Measurements from ENCODE around the gene TGM6.

The TGM6 gene

GRCh38 chr20:2429051-2429450 is 48.4 kb downstream of the TGM6 start:
- no peaks in the 10 kb centered on the region for H3K9me3 ChIP-seq (replicated peaks; ENCODE audit: low read length)
- peaks cover 5% of the 10 kb centered on the region for H3K27me3 ChIP-seq (ENCODE audit: control insufficient read depth, insufficient read depth, low read length)
- H3K9ac ChIP-seq (ENCODE audit: low read depth, low read length): no peak overlapping the region
- H3K4me2 ChIP-seq (ENCODE audit: low read length): no peak overlapping the region
- H3K4me1 ChIP-seq (ENCODE audit: control insufficient read depth, insufficient read depth, low read length): no peaks in the 10 kb centered on the region
- no peaks in the 10 kb centered on the region for H3K36me3 ChIP-seq (ENCODE audit: insufficient read depth, low read length)
- no peak overlapping the region for H3K4me3 ChIP-seq (ENCODE audit: low read length)

GRCh38 chr20:2430538-2430937 is 49.8 kb downstream of the TGM6 start:
- H3K4me3 ChIP-seq (ENCODE audit: low read length): no peak overlapping the region
- no peak overlapping the region for H3K4me2 ChIP-seq (ENCODE audit: low read length)
- H3K9me3 ChIP-seq (replicated peaks; ENCODE audit: low read length): no peaks in the 10 kb centered on the region
- H3K27me3 ChIP-seq (ENCODE audit: control insufficient read depth, insufficient read depth, low read length): peaks cover 5% of the 10 kb centered on the region
- H3K4me1 ChIP-seq (ENCODE audit: control insufficient read depth, insufficient read depth, low read length): no peaks in the 10 kb centered on the region
- no peak overlapping the region for H3K9ac ChIP-seq (ENCODE audit: low read depth, low read length)
- H3K36me3 ChIP-seq (ENCODE audit: insufficient read depth, low read length): no peaks in the 10 kb centered on the region

GRCh38 chr20:2431185-2431584 is 50.5 kb downstream of the TGM6 start:
- H3K36me3 ChIP-seq (ENCODE audit: insufficient read depth, low read length): no peaks in the 10 kb centered on the region
- H3K4me2 ChIP-seq (ENCODE audit: low read length): no peak overlapping the region
- no peaks in the 10 kb centered on the region for H3K9me3 ChIP-seq (replicated peaks; ENCODE audit: low read length)
- H3K9ac ChIP-seq (ENCODE audit: low read depth, low read length): no peak overlapping the region
- H3K27me3 ChIP-seq (ENCODE audit: control insufficient read depth, insufficient read depth, low read length): peaks cover 3% of the 10 kb centered on the region
- no peak overlapping the region for H3K4me3 ChIP-seq (ENCODE audit: low read length)
- no peaks in the 10 kb centered on the region for H3K4me1 ChIP-seq (ENCODE audit: control insufficient read depth, insufficient read depth, low read length)

- H3K4me2 ChIP-seq (ENCODE audit: low read length): no peak overlapping the region
- H3K36me3 ChIP-seq (ENCODE audit: insufficient read depth, low read length): no peaks in the 10 kb centered on the region
- no peak overlapping the region for H3K4me3 ChIP-seq (ENCODE audit: low read length)
- H3K27me3 ChIP-seq (ENCODE audit: control insufficient read depth, insufficient read depth, low read length): peaks cover 4% of the 10 kb centered on the region
- no peaks in the 10 kb centered on the region for H3K4me1 ChIP-seq (ENCODE audit: control insufficient read depth, insufficient read depth, low read length)
- H3K9ac ChIP-seq (ENCODE audit: low read depth, low read length): no peak overlapping the region
- H3K9me3 ChIP-seq (replicated peaks; ENCODE audit: low read length): no peaks in the 10 kb centered on the region
Measured at GRCh38 chr20:2446845-2447244, 66.1 kb downstream of the TGM6 start.

GRCh38 chr20:2449386-2449785 is 68.7 kb downstream of the TGM6 start:
- peaks cover 4% of the 10 kb centered on the region for H3K27me3 ChIP-seq (ENCODE audit: control insufficient read depth, insufficient read depth, low read length)
- H3K4me1 ChIP-seq (ENCODE audit: control insufficient read depth, insufficient read depth, low read length): no peaks in the 10 kb centered on the region
- no peaks in the 10 kb centered on the region for H3K9me3 ChIP-seq (replicated peaks; ENCODE audit: low read length)
- H3K4me2 ChIP-seq (ENCODE audit: low read length): no peak overlapping the region
- no peak overlapping the region for H3K9ac ChIP-seq (ENCODE audit: low read depth, low read length)
- H3K36me3 ChIP-seq (ENCODE audit: insufficient read depth, low read length): no peaks in the 10 kb centered on the region
- no peak overlapping the region for H3K4me3 ChIP-seq (ENCODE audit: low read length)

- Histone ChIP-seq H3K27me3 (ENCODE audit: control insufficient read depth, insufficient read depth, low read length) (peaks cover 4% of the 10 kb centered on the region), H3K9me3 (replicated peaks; ENCODE audit: low read length) (no peaks in the 10 kb centered on the region), H3K4me3 (ENCODE audit: low read length) (no peak overlapping the region), H3K4me1 (ENCODE audit: control insufficient read depth, insufficient read depth, low read length) (no peaks in the 10 kb centered on the region), H3K9ac (ENCODE audit: low read depth, low read length) (no peak overlapping the region), H3K4me2 (ENCODE audit: low read length) (no peak overlapping the region), H3K36me3 (ENCODE audit: insufficient read depth, low read length) (no peaks in the 10 kb centered on the region)
Measured at GRCh38 chr20:2451422-2451821, 70.7 kb downstream of the TGM6 start.

GRCh38 chr20:2451939-2452732 is 71.4 kb downstream of the TGM6 start:
- H3K9ac ChIP-seq (ENCODE audit: low read depth, low read length): no peak overlapping the region
- H3K27me3 ChIP-seq (ENCODE audit: control insufficient read depth, insufficient read depth, low read length): no peaks in the 10 kb centered on the region

GRCh38 chr20:2453792-2454191 is 73.1 kb downstream of the TGM6 start:
- H3K9me3 ChIP-seq (replicated peaks; ENCODE audit: low read length): no peaks in the 10 kb centered on the region
- no peak overlapping the region for H3K9ac ChIP-seq (ENCODE audit: low read depth, low read length)
- H3K4me1 ChIP-seq (ENCODE audit: control insufficient read depth, insufficient read depth, low read length): no peaks in the 10 kb centered on the region
- H3K27me3 ChIP-seq (ENCODE audit: control insufficient read depth, insufficient read depth, low read length): no peaks in the 10 kb centered on the region
- H3K4me2 ChIP-seq (ENCODE audit: low read length): no peak overlapping the region
- H3K4me3 ChIP-seq (ENCODE audit: low read length): no peak overlapping the region
- peaks cover 4% of the 10 kb centered on the region for H3K36me3 ChIP-seq (ENCODE audit: insufficient read depth, low read length)

More at GRCh38 chr20:2451939-2452732, 71.4 kb downstream of the TGM6 start:
- no peaks in the 10 kb centered on the region for H3K4me1 ChIP-seq (ENCODE audit: control insufficient read depth, insufficient read depth, low read length)
- no peaks in the 10 kb centered on the region for H3K36me3 ChIP-seq (ENCODE audit: insufficient read depth, low read length)
- no peak overlapping the region for H3K4me2 ChIP-seq (ENCODE audit: low read length)
- no peaks in the 10 kb centered on the region for H3K9me3 ChIP-seq (replicated peaks; ENCODE audit: low read length)
- no peak overlapping the region for H3K4me3 ChIP-seq (ENCODE audit: low read length)

GRCh38 chr20:2455771-2456497 is 75.2 kb downstream of the TGM6 start:
- Histone ChIP-seq H3K36me3 (ENCODE audit: insufficient read depth, low read length) (peaks cover 25% of the 10 kb centered on the region), H3K27me3 (ENCODE audit: control insufficient read depth, insufficient read depth, low read length) (no peaks in the 10 kb centered on the region), H3K4me3 (ENCODE audit: low read length) (no peak overlapping the region), H3K4me1 (ENCODE audit: control insufficient read depth, insufficient read depth, low read length) (no peaks in the 10 kb centered on the region), H3K9me3 (replicated peaks; ENCODE audit: low read length) (no peaks in the 10 kb centered on the region), H3K9ac (ENCODE audit: low read depth, low read length) (no peak overlapping the region), H3K4me2 (ENCODE audit: low read length) (no peak overlapping the region)

- no peaks in the 10 kb centered on the region for H3K9me3 ChIP-seq (replicated peaks; ENCODE audit: low read length)
- peaks cover 56% of the 10 kb centered on the region for H3K36me3 ChIP-seq (ENCODE audit: insufficient read depth, low read length)
- no peak overlapping the region for H3K4me2 ChIP-seq (ENCODE audit: low read length)
Measured at GRCh38 chr20:2458919-2459499, 78.3 kb downstream of the TGM6 start.

GRCh38 chr20:2459981-2460751 is 79.5 kb downstream of the TGM6 start:
- no peaks in the 10 kb centered on the region for H3K27me3 ChIP-seq (ENCODE audit: control insufficient read depth, insufficient read depth, low read length)

More at GRCh38 chr20:2458919-2459499, 78.3 kb downstream of the TGM6 start:
- Histone ChIP-seq H3K4me1 (ENCODE audit: control insufficient read depth, insufficient read depth, low read length) (no peaks in the 10 kb centered on the region), H3K9ac (ENCODE audit: low read depth, low read length) (no peak overlapping the region), H3K27me3 (ENCODE audit: control insufficient read depth, insufficient read depth, low read length) (no peaks in the 10 kb centered on the region), H3K4me3 (ENCODE audit: low read length) (no peak overlapping the region)

More at GRCh38 chr20:2459981-2460751, 79.5 kb downstream of the TGM6 start:
- Histone ChIP-seq H3K9ac (ENCODE audit: low read depth, low read length) (no peak overlapping the region), H3K4me3 (ENCODE audit: low read length) (no peak overlapping the region), H3K4me2 (ENCODE audit: low read length) (no peak overlapping the region), H3K4me1 (ENCODE audit: control insufficient read depth, insufficient read depth, low read length) (no peaks in the 10 kb centered on the region), H3K9me3 (replicated peaks; ENCODE audit: low read length) (no peaks in the 10 kb centered on the region), H3K36me3 (ENCODE audit: insufficient read depth, low read length) (peaks cover 67% of the 10 kb centered on the region)
